CD4-positive, alpha-beta T cell treated with Interleukin-10 for 1 hour (primary cell): ENCODE results near the gene ODF4.
"Not testable (repeated sequence)": the region's sequence is repeated elsewhere in the genome, so short reads cannot be mapped to it uniquely, and the experiment has no call there.

Experiments used
- DNase-seq: peaks from one replicate; pipeline ENCODE4 v3.0.0-alpha.2; 2020

The ODF4 gene

DNA sequence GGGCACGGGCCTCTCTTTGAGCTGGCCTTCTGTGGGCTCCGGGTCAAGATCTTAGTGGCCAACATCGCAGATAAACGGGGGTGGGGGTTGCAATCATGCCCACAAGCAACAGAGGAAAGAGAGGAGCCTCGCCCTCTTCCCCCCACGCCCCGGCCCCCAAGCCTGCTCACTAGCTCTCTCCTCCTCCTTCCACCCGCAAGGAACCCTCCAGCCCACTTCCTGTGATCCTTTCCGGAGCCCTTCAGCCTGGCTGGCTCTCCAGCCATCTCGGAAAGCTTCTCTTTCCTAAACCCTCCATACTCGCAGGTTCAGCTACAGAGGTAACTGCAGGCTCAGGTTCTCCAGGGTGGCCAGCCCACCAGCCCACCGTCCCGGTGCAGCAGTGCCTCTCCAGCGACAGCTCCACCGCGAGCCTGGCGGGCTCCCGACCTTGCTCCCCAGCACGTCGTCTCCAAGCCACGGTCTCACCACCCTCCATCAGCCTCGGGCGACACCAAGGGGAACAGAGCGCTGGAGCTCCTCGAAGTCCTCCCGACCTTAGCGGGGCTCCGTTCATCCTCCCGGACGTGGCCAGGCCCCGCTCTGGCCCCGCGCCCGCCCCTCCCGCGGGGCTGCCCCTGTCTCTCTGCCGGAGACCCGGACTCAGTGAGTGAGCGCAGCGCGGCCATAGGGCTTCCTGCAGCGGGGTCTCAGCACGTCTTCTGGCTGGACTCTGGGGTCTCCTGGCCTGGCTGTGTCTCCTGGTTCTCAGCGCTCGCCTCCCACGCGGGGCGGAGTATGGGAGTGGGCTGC lies 12.9 kb upstream of the ODF4 start:
- DNase-seq, result peak; percentile 7

DNA sequence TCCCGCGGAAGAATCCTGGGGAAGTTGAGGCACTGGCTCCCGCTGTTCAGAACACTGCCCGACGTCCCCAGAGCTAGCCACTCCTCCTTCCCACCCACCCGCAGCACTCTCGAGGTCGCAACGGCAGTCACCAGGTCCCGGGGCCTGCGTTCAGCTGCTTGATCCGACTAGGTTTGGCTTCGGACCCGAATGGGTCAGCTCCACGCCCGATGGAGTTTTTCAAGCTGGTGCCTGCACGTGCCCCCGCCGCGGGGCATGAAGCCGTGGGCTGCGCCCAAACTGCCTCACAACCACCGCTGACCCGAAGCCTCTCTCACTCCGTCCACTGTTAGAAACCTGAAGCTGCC lies 12.4 kb upstream of the ODF4 start:
- DNase-seq, result no peak

DNA sequence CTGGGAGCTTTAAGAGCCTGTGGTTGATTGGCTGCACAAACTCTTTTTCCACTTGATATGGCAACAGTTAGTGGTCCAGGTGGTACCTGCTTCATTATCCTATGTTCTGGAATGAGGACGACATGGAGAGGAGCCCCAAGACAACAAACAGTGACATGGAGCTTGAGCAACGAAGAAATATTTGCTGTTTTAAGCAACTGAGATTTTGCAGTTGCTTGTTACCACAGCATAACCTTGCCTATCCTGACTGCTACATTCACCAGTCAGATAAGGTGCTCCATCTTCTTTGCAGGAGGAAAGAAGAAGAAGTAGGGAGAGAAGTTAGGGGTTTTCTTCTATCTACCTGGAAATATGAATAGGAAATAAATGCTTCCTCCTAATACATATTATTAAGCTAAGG lies 7.5 kb upstream of the ODF4 start:
- DNase-seq, result no peak

DNA sequence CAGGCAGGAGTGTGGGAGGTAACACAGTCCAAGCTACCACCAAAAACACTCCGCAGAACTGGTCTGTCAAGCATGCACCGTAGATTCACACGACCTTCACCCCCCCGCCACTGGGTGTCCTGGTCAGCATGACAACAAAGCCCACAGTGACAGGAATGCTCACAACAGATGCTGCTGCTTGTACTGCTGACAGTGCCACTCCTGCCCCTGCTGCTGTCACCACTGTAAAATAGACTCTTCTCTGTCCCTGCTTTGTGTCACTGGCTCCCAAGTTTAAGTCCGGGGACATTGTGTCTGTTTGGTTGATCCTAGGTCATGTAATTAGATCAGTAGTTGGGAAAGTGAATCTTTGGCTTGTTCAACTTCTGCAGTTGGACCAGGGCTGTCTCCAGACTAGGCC lies 7.0 kb upstream of the ODF4 start:
- DNase-seq, result no peak

DNA sequence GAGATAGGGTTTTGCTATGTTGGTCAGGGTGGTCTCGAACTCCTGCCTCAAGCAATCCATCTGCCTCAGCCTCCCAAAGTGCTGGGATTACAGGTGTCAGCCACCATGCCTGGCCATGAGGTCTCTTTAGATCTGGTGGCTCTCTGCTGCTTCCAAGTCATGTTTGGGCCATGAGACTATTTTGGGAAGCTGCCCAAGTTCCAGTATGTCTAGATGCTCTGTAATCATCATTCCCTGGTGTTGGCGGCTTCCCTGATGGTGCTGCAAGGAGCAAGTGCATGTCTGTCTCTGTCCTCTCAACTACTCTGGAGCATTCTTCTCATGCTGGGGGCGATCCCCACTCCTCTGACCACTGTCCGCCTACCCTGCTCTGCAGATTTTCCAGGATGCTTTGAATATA lies 6.4 kb upstream of the ODF4 start:
- no peak for DNase-seq

DNA sequence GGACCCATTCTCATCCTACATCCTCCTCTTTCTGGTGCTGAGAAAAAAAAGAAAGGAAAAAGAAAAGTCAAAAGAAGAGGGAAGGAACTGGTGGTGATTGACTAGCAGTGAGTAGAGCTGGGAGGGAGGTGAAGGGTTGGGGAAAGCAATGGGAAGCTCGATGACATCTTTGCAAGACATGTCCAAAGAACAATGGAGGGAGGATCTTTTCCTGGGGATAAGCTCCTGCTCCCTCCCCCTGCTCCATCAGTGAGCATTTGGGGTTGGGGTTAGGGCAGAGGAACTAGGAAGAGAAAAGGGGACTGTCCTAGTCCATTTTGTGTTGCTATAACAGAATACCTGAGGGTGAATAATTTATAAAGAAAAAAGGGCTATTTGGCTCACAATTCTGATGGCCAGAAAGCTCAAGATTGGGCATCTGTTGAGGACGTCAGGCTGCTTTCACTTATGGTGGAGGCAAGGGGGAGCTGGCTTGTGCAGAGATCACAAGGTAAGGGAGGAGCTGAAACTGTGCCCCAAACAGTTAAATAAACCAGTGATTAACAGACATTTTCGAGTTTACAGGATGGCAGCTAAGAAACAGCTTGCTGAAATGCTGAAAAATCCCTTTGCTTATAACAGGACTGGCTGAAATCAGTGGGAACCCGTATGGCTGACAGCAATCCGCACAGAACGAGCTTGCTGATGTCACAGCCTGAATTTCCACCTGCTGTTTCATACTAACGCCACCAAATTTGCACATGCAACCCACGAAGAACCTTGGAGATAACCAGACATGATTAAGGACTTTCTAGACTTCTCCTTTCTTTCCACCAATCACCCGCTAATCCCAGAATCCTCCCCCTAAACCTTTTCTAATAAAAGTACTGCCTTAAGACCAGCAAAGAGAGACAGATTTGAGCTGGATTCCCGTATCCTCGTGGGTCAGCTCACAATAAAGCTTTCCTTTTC lies 1.6 kb upstream of the ODF4 start:
- DNase-seq, result no peak

DNA sequence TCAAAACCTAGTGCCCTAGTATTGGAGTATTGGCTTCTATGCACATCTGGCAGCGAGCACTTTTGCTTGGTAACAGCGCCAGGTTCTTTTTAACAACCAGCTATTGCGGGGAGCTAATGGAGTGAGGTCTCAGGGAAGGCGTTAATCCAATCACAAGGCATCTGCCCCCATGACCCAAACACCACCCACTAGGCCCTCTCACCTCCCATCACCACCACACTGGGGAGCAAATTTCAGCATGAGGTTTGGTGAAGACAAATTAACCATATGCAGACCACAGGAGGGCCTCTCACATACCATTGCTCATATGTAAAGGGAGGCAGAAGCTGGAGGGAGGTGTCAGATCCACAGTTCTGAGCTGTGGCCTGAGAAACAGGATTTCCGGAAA lies 893 bp upstream of the ODF4 start:
- DNase-seq, result no peak

DNA sequence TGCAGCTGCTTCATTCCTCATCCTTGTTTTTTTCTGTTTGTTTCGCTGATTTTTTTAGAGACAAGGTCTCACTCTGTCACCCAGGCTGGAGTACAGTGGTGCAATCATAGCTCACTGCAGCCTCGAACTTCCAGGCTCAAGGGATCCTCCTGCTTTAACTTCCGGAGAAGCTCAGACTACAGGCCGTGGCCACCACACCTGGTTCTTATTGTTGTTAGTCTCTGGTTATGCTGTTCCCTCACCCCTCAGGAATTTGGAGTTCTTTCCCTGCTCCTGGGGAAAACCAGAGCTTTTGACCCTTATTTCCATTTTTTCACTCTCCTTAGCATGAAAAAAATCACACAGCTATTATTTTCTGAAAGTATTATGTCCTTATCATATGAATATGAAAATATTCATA lies 1.8 kb downstream of the ODF4 start:
- no peak for DNase-seq

DNA sequence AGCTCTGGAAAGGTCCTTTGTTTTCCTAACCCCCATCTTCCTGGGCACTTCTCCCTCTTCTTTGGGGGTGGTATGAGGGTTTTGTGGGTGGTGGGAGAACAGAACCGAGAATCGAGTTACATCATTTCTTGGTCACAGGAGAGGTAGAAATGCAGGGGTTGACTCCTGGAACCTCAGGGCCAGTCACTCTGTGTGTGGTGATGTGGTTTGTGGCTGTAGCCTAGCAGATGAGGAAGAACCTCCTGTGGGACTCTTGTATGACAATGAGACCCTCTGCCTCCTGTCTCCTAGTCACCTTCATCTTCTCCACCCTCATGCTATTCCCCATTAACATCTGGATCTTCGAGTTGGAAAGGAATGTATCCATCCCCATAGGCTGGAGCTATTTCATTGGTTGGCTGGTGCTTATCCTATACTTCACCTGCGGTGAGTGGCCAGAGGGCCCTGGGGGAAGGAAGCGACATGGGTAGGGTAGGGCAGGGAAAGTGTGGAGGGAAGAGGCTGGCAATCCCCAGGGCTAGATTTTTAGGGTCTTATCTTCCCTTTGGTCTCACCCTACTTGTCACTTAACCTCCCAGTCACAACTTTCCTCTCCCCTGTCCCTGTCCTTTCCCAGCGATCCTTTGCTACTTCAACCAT lies 5.5 kb downstream of the ODF4 start:
- no peak for DNase-seq

DNA sequence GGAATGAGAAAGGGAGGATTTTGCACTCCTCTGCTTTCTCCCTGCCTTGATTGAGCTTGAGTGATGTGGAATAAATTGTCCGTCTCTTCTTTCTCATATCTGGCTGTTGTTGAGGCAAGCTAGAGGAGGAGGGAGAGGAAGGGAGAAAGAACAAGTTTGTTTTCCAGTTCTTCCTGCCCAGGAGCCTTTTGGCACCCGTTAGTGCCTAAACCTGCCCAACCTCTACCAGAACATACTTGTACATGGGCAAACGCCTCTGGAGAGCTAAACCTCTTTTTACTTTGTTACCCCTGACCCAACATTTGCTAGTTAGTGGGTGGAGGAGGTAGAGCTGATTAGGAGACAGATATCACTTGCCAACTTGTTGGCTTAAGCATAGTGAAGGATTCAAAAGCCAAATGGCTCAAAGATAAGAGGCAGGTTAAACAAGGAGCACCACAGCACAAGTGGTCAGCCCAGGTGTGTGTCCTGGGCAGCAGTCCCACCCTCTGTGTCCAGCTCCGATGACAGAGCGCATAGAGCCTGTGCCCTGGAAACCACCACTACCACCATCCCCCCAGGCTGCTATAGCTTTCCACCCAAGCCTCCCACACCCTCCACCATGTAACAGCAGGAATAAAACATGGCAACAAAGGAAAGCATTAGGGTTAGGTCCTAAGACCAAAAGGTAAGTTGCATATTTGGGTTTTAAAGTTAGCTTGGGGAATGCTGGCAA lies 6.5 kb downstream of the ODF4 start:
- no peak for DNase-seq

DNA sequence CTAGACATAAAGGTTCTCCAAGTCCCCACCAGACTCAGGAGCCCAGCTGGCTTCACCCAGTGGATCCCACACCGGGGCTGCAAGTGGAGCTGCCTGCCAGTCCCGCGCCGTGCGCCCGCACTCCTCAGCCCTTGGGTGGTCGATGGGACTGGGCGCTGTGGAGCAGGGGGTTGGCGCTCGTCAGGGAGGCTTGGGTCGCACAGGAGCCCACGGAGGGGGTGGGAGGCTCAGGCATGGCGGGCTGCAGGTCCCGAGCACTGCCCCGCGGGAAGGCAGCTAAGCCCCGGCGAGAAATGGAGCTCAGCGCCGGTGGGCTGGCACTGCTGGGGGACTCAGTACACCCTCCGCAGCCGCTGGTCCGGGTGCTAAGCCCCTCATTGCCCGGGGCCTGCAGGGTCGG lies 7.4 kb downstream of the ODF4 start:
- DNase-seq, result not testable (repeated sequence)

DNA sequence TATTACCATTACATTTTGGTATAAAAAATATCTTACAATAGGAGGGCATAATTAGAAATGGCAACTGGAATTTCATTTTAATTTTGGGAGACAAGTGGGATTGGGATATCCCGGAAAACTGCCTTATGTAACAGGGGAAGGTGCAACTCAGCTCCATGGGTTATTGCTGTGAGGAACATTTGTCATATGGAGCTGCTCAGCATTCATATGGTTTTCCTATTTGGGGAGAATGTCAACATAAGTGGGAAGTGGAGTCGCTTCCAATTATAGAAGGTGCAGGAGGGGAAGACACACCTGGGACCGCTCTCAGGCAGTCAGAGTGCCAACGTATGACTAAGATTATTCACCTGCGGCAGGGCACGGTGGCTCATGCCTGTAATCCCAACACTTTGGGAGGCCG lies 10.7 kb downstream of the ODF4 start:
- no peak for DNase-seq

DNA sequence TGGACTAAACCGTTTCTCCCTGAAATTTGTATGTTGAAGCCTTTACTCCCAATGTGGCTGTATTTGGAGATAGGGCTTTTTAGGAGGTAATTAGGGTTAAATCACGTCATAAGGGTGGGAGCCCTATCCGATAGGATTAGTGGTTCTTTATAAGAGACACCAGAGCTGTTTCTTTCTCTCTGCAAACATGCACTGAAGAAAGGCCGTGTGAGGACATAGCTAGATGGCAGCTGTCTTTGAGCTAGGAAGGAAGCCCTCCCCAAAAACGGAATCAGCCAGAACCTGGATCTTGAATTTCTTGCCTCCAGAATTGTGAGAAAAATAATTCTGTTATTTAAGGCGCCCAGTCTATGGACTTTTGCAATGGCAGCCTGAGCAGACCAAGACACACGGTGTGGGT lies 14.1 kb downstream of the ODF4 start:
- DNase-seq, result no peak

DNA sequence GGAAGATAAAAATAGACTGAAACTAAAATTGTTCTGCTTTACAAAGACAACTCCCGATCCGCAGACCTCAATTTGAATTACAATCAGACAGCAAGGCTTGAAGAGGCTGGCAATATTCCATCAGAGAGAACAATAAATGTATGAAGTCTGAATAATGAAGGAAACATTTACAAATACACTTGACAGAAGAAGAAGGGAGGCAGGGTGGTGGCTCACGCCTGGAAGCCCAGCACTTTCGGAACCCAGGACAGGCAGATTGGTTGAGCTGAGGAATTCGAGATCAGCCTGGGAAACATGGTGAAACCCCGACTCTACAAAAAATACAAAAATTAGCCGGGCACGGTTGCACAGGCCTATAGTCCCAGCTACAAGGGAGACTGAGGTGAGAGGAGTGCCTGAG lies 14.6 kb downstream of the ODF4 start:
- no peak for DNase-seq

DNA sequence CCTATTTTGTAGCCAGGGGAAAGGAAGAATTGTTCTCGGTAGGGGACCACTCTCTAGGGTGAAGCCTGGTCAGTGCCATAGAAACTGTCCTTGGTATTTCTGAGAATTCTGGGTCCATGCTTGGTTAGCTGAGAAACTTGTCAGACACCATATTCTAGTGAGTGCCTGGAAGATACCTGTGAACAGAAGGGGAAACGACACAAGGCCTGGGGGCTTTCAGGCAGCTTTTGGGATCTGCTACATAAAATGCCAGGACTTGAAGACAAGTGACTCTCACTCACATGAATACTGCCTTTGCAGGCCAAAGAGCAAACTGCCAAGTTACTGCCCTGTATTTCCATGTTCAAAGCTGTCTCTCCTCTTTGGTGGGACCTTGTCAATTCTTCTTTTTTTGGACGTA lies 18.3 kb downstream of the ODF4 start:
- no peak for DNase-seq

DNA sequence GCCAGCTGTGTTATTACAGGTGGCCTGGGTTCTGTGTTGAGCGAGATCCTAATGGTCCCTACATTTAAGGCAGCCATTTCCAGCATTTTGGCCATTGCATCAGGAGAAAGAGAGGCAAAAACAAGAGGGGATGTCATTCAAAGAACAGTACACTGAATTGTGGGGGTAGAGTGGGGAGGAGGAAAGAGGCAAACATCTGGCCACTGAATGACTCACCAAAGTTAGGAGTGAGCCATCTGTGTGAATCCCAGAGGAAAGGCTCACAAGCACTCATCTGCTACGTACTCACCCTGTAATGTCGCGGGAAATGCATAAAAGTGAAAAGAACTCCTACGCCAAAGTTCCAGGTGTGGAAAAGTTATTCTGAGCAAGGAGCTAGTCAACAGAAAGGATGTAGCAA lies 20.1 kb downstream of the ODF4 start:
- DNase-seq, result no peak

DNA sequence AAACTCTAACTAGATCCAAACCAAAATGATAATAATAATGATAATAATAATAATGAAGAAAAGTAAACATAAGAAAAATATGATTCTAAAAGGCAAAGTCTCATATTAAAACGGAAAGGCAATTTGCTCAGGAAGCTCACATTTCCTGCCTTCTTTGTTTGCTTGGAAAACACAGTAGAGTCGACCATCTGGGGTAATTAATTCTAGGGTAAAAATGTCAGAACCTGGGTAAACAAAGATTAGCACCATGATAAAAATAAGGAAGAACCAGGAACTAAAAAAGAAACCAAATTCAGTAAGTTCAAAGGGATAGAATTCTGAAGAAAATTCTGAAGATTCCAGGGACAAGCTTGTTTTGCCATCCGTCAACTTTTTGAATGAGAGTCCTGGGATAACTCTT lies 20.6 kb downstream of the ODF4 start:
- no peak for DNase-seq

DNA sequence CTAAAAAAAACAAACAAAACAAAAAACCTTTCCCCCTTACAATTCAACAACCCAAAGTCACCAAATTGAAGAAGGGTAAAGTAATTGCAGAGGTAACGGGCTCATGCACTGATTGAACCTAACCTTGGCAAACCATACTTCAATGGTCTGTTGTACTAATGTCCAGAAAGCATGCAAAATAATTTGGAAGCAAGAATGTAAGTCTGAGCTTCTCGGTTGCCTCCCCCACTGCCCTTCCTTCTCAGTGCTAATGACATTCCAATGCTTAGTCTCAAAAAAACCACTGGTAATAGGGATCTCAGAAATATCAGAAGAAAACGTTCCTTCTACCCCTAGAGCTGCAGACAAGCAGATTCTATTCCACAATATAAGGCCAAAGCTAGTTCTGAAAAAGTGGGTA lies 21.1 kb downstream of the ODF4 start:
- DNase-seq, result no peak

DNA sequence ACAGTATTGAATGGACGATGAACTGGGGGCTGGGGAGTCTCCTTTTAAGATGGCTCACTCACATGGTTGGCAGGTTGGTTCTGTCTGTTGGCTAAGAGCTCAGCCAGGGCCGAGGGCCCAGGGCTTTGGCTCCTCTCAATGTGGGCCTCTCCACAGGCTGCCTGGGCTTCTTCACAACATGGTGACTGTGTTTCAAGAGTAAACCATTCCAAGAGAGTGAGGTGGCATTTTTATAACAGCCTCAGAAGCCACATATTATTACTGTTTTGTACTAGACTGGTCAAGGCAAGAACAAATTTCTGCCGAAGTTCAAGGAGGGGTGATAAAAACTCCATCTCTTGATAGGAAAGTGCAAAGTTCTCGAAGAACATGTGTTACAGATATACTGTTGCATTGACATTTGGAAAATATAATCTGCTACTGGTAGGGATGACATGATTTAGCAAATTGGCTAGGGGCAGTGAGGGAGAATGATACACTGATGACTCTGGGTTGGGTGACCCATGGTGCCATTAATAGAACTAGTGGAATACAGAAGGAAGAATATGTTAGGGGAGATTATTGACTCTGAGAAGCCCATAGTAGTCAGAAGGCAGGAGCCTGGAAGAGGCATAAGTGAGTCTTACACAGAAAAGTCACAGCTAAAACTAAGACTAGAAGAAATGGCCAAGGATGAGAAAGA lies 23.2 kb downstream of the ODF4 start:
- DNase-seq, result no peak

DNA sequence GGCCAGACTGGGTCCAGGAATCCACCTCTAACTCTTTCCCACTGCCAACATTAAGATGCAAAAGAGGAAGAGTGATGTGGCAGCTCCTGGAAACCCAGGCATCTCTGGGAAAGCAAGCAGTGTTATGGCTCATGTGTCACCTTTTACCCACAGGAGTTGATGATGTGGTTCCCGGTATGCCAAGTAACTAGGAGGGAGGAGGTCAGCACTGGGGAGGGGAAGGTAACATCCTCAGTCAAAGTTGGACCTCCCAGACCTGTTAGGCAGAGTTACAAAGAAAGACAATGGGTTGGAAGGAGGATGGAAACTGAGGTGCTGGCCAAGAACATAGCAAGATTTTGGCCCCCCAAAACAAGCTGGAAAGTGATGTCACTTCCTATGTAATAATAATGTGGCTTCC lies 25.5 kb downstream of the ODF4 start:
- no peak for DNase-seq

DNA sequence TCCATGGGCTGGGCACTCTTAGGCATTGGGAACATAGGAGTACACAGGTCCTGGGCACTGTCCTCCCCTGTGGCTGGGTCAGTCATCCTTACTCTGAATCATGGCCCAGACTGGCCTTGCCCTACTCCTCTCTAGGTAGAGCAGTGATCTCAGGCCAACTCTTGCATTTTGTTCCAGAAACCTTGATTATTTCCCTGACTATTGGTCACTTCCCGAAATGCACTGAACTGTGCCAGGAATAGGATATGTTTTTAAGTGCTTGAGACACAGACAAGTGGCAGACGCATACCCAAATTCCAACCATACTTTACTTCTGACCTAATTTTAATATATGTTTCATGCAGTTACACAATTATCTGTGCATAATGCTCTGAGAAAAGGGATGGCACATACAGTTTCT lies 26.6 kb downstream of the ODF4 start:
- DNase-seq, result no peak

DNA sequence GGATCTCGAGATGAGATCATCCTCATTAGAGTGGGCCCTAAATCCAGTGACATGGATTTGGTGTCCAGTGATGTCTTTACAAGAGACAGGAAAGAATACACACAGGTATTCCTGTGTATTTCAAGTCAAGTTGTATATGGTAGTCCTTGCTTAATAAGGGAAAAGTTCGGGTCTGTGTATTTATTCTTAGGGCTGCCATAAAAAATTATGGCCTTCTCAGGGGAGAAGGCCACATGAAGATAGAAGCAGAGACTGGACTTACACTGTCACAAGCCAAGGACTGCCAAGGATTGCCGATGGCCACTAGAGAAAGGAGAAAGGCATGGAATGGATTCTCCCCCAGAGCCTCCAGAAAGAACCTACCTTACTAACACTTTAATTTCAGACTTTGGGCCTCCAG lies 28.6 kb downstream of the ODF4 start:
- DNase-seq, result no peak

DNA sequence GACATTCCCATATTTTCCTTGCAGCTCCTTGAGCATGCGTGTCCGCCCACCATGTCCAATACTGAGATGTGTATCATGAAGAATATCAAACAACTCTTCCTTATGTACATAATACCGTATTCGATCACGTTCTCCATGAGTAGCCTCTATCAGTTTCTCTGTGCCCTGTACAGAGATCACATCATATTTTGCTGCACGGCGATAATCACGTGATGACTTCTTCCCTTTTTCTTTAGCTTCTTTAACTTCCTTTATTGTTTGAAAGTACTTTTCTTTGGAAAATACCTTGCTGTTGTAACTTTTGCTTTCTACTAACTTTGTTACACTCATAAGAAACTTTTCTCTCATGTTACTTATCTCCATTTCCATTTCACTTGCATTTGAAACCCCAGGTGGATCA lies 30.3 kb downstream of the ODF4 start:
- DNase-seq, result no peak
